Lower leg skin (tissue), 4 donors: ENCODE data around the gene CKMT2. TPM values are rescaled to one million over a fixed set of nuclear protein-coding genes. Genes with fewer than 3 reads are reported as not detected.

Source experiments
- total RNA-seq, 4 donors: library from RNA; depleted of rRNA; stranded (reverse); fragments of >200 nt; gene quantifications; one replicate each; pipeline ENCODE4 v1.1.0, GENCODE V29; 2016

Gene CKMT2
- total RNA-seq, 4 donors from 2014 or later = 4.0 to 19.7 (median 7.8) TPM

Other genes with a start within 250 kb of the CKMT2 start
- 10 to 100 TPM; 12.6 to 23.0 (median 21.2) TPM for gene ZCCHC9, start 68.3 kb downstream of the CKMT2 start, total RNA-seq
- 1 to 10 TPM in 1 of 4 donors, not detected in 3; 1.1 TPM for gene ACOT12, start 160.8 kb downstream of the CKMT2 start, total RNA-seq